GM23248 (cell line): ENCODE results near the gene APOBEC3A.

Experiments used
- EZH2 ChIP-seq: fragments of 200-600 bp; sonication (generic); IDR thresholded peaks from 2 replicates; pipeline ENCODE4 v1.6.1; 2018; ENCODE audit warnings: antibody characterized with exemption, mild to moderate bottlenecking; ENCODE audit not compliant: insufficient read depth, poor library complexity, severe bottlenecking
- EZH2phosphoT487 ChIP-seq: fragments of 200-600 bp; sonication (generic); IDR thresholded peaks from 2 replicates; pipeline ENCODE4 v1.6.1; 2018; ENCODE audit warnings: antibody characterized with exemption, moderate library complexity, mild to moderate bottlenecking, low read depth; ENCODE audit not compliant: insufficient read depth

DNA sequence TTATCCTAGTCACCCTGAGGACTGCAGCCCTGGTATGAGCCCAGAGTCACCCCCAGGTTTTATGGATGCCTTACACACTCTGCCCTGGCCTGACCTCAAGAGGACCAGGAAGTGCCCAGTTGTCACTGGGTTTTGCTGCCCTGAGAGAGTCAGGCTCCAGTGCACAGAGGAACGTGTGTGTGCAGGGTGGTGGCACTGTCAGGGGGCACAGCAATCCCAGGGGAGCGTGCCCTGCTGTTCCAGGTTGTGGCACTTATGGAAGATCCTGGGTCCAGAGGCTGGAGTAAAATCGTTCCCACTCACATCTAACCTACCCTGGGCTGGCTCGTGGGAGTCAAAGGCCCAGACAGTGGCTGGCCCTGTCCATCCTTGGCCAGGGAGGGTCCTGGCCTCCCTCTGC is 7.6 kb downstream of the APOBEC3A start:
- TF ChIP-seq EZH2 (no peak), EZH2phosphoT487 (no peak)
